Measurements from ENCODE around the gene ACP5.
A peak's percentile ranks its signal among the peaks of the same experiment; 100 is the strongest.

The ACP5 gene

GRCh38 chr19:11547929-11548700, 29.3 kb downstream of the ACP5 start:
- no peak for DNase-seq

GRCh38 chr19:11541238-11541637, 36.2 kb downstream of the ACP5 start:
- DNase-seq, result no peak

GRCh38 chr19:11540645-11541044, 36.8 kb downstream of the ACP5 start:
- DNase-seq, result no peak

GRCh38 chr19:11539495-11540365, 37.7 kb downstream of the ACP5 start:
- peak; percentile 52 for DNase-seq

GRCh38 chr19:11538232-11539036, 39.0 kb downstream of the ACP5 start, which contains the start of gene CNN1:
TSS of gene CNN1 (plus strand) at chr19:11538851. CDS start at chr19:11538928, 77 bp downstream.
- DNase-seq, result peak; percentile 86

GRCh38 chr19:11535792-11536595, 41.5 kb downstream of the ACP5 start:
- peak; percentile 88 for DNase-seq

GRCh38 chr19:11534948-11535347, 42.5 kb downstream of the ACP5 start:
- DNase-seq, result no peak

- no peak for DNase-seq
These were observed 42.9 kb downstream of the ACP5 start for GRCh38 chr19:11534538-11534937.

GRCh38 chr19:11530432-11530831, 47.0 kb downstream of the ACP5 start:
- DNase-seq, result peak; percentile 80

GRCh38 chr19:11528551-11529341, 48.7 kb downstream of the ACP5 start, which contains the start of gene ECSIT:
TSS of gene ECSIT (minus strand) at chr19:11529134. CDS start at chr19:11519170, 9,964 bp downstream.
- DNase-seq, result peak; percentile 98
